Gastroesophageal sphincter (tissue), 3 donors: Measurements from ENCODE around the gene NKAIN2.

ENCODE experiments used
- EP300 ChIP-seq: sonication (generic); formaldehyde crosslinking; IDR thresholded peaks from one replicate; pipeline ENCODE4 v1.6.1; 2017; ENCODE audit warnings: antibody characterized with exemption, mild to moderate bottlenecking
- POLR2AphosphoS5 ChIP-seq: sonication (generic); formaldehyde crosslinking; IDR thresholded peaks from one replicate; pipeline ENCODE4 v1.6.1; 2017; ENCODE audit warnings: antibody characterized with exemption
- TF ChIP-seq, protein P1 (sequence below), 4 experiments: fragments of 200-600 bp in 2 of 4; fragments of 450-650 bp in 2 of 4; sonication (generic) in 1 of 4; IDR thresholded peaks; one replicate each; pipeline ENCODE4 v1.5.1; 2017 to 2019; ENCODE audit warnings: antibody characterized with exemption in 4 of 4, mild to moderate bottlenecking in 2 of 4, moderate library complexity in 2 of 4

- TF ChIP-seq, protein P1, sequence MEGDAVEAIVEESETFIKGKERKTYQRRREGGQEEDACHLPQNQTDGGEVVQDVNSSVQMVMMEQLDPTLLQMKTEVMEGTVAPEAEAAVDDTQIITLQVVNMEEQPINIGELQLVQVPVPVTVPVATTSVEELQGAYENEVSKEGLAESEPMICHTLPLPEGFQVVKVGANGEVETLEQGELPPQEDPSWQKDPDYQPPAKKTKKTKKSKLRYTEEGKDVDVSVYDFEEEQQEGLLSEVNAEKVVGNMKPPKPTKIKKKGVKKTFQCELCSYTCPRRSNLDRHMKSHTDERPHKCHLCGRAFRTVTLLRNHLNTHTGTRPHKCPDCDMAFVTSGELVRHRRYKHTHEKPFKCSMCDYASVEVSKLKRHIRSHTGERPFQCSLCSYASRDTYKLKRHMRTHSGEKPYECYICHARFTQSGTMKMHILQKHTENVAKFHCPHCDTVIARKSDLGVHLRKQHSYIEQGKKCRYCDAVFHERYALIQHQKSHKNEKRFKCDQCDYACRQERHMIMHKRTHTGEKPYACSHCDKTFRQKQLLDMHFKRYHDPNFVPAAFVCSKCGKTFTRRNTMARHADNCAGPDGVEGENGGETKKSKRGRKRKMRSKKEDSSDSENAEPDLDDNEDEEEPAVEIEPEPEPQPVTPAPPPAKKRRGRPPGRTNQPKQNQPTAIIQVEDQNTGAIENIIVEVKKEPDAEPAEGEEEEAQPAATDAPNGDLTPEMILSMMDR (IDR thresholded peaks at IDR 0.05), result no peak
- TF ChIP-seq POLR2AphosphoS5 (no peak), EP300 (no peak)
Measured at GRCh38 chr6:124830506-124830905, 1026.8 kb downstream of the NKAIN2 start.
